NOMO-1 (cell line): Measurements from ENCODE around the gene SEMA5B.
A peak's percentile ranks its signal among the peaks of the same experiment; 100 is the strongest.

Source experiments
- DNase-seq, 2 experiments: peaks; one replicate each; lab custom pipeline; 2025; ENCODE audit not compliant: unreplicated experiment in 2 of 2; lab: John Stamatoyannopoulos, UW

Gene SEMA5B

DNA sequence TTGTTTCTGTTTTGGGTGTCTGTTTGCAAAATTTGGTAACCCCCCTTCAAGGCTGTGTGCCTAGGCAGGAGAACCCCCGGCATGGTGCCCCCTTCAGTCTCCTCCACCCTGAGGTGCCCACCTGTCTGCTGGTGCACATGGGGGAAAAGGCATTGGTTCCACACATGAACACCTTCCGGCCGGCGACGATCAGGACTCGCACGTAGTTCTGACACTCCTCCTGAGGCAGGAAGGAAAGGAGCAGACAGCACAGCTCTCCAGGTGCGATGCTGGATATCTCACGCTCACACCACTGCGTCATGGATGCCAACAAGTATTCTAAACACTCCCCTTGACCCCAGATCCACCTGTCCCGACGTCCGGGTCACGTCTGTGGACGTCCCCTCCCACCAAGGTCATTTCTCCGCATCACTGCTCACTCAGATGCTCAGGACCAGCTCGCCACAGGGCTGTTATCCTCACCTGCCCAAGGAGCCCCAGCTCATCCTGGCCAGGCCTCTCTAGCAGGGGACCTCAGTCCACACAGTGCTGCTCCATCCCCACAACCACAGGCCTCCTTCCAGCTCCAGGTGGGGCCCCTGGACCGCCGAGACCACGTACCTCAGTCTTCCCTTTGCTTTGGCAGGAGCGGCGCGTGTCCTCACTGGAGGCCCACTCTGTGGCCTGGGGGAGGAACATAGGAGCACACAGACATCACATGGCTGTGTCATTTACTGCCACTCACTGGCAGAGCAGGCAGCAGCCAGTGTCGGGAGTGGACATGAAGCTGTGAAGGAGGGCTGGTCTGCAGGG, 99.0 kb downstream of the SEMA5B start:
- no peak for DNase-seq

DNA sequence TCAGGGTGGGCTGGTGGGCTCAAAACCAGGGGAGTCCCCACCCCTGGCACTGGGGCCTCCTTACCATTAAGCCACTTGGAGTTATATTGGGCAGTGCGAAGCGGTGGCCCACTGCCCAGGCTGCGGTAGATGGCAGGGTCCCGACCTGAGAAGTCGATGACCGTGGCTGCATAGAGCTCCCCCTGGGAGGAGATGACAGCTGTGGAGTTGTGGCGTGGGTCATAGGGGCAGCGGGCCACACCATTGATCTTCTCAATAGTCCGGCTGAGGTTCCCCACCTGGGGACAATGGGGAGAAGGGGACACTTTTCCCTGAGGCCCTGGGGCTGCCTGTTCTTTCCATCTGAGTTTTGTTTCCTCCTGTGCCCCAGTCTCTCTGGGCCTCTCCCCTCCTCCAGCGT, 99.8 kb downstream of the SEMA5B start:
- DNase-seq = no peak

DNA sequence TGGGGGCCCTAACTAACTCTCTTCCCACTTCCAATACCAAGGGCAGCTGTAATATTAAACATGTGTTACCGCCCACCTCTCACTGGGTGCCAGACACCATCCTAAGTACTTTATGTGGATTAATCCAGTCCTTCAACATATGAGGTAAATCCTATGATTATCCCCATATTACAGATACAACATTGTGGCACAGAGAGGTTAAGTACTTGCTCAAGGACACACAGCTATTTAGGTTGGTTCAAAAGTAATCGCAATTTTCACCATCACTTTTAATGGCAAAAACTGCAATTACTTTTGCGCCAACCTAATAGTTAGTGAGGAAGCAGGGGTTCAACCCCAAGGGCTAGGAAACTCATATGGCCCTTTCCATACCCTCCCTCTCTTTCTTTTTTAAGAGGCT, 100.8 kb downstream of the SEMA5B start:
- DNase-seq = no peak

DNA sequence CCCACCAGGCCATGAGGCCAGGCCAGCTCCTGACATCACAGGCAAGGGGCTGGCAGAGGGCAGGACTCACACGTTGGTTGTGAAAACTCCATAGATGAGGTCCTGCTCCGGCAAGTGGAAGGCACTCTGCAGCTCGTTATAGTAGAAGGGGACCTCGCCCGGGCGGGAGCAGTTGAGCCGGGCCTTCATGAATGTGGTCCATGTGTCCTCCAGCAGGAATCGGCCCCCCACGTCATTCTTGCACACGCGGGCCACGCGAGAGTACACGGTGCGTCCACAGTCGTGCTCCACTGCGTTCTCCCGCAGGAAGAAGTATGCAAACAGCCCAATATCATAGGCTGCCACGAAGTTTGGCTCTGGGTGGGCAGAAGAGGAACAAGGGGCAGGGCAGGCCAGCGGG, 101.2 kb downstream of the SEMA5B start:
- DNase-seq = no peak

DNA sequence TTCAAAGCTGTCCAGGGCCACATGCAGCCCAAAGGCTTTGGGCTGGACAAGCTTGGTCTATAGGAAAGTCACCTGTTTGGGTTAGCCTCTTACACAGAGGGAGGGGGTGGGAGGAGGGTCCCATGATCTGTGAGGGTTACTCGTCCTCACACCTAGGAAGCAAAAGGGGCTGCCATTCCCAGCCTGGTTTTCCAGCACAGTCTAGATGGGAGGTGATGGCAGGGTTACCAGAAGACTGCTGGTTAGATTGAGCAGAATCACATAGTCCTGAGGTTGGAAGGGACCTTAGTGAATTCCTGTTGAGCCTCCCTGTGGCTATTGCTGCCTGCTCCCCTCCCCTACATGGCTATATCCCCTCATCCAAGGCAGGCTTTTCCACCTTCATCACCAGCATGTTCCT, 101.8 kb downstream of the SEMA5B start:
- DNase-seq = no peak

DNA sequence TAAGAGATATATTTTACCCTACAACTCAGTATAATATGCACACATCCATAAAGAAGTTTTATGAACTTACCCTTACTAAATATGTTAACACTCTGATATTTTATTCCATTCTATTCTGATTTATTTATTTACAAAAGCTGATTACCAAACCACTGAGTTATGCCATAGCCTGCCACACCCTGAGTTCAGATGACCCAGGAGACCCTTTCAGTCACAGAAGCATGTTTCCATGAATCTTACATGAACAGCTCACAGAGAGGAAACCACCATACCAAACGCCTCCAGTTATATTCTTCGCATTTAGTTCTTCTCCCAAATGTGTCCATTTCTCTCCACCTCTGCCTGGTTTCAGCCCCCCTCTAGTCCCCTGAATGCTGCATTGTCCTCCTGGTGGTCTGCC, 103.5 kb downstream of the SEMA5B start:
- no peak for DNase-seq

DNA sequence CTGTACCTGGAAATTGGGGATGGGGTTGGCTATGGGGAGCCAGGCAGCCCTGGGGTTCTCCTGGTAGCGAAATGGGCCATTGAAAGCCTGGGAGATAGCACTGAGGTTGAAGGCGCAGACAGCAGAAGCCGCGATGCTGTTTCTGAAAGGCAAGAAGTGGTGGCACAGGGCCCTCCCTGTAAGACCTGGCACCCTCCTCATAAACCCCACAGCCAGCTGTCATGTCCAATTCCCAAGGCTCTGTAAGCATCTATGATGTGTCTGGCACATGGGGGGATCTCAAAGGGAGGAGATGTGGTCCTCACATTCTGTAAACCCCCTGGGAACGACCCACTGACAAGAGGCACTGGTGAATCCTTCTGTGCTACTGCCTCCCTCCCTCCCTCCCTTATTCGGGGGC, 104.0 kb downstream of the SEMA5B start:
- DNase-seq = no peak

DNA sequence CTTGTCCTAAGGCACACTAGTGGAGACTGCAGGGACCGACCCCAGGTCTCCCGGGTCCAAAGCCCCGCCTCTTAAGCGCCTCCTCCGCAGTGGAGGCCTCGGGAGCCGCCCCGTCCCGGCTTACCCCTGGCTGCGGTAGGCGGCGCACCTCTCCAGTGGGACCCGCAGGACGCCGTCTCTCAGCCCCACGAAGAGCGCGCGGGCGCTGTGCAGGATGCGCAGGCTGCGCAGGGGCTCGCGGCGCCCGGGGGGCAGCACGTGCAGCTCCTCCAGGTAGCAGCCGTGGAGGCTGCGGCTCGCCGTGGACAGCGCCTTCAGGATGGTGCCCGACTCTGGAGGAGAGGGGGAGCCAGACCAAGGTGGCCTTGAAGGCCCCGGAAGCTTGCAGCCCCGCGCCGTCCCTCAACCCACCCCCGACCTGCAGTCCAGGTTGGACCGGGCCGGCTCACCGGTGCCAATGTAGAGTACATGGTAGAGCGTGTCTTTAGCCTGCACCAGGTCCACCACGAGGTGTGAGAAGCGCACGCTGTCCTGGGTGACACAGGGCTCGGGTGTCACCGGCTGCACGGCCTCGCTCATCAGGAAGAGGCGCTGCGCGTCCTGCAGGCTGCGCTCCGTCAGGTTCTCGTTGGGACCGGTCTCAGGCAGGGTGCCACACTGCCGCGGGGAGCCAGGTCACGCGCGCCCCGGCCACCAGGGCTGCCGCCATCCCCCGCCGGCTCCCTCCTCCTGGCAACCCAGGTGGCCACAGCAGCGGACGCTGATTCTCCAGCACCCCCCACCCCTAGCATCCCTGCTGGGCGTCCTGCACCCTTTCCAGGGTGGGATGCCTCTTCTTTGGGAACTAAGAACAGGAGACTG, 105.5 kb downstream of the SEMA5B start:
- DNase-seq = peak; percentile 42 to 43

DNA sequence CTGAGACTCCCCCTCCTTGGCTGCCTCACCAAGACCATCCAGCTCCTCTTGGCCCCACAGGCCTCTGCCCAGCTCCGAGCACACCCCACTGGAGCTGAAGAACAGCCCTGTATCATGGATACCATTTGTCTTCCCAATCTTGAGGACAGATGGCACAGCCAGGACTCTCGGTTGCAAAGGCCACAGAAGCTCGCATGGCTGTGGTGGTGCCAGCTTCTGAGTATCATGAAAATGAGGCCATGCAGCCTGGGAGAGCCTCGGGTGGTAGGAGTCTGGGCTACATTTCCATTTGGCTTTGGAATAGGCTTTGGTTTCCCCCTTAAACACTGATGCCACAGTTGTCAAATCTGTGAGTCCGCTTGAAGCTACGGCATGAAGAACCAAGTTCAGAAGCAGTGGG, 106.6 kb downstream of the SEMA5B start:
- DNase-seq = no peak

DNA sequence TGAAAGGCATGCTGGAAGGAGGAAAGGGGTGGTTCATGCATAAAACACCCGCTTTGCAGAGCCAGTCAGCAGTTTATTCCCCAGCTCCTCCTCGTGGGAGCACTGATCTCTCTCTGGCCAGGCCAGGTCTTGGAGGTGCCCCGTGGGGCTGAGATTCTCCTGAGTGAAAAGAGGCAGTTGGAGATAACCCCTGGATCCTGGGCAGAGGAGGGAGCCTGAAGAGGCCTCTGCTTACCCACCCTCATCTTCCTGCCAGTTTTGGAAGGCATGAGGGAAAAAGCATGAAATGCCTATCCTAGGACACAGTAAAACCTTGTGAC, 108.3 kb downstream of the SEMA5B start:
- no peak for DNase-seq

DNA sequence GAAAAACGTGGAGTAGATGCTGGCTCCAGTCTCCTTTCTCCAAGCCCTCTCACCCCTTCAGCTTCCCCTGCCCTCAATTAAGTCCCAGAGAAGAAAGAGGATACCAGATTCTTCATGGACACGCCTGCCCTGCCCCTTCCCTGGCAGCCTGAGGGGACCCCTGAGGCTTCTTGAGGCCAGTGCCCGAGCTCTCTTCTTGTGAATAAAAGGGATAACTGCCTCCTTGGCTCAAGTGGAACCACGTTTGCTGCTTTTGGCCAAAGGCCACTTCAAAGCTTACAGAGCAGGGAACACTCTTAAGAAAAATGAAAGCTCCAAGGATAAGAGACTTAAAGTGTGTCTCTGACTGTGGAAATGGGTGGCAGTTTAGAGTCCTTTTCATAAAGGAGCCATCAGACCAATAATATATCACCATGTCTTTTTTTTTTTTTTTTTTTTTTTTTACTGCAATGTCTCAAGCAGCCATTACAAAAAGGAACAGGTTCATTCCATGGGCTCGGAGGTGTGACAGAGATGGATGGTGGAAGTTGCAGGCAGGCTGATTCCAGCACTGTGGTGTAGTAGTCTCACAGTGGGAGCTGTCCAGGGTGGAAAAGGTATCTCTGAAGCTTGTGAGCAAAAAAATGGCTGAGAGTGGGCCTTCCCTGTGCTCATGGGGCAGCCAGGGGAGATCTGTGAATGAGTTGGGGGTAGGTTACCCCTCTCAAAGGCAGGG, 108.8 kb downstream of the SEMA5B start:
- DNase-seq = no peak

DNA sequence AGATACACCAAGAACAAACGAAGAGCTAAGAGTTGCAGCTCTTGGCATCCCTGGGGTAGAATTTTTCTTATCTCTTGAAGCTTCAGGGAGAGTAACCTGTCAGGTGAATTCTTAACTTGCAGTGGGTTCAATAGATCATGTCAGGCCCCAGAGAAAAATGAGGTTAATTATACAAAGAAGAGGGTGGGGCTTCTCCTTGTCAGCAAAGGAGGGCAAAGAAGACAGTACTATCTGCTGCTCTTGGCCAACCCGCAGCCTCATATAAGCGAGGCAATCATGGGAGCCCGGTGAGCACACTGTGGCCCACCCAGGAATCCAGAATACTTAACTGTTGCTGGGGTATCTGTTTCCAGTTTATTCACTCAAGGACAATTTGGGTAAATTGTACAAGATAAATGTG, 110.2 kb downstream of the SEMA5B start:
- DNase-seq = no peak

DNA sequence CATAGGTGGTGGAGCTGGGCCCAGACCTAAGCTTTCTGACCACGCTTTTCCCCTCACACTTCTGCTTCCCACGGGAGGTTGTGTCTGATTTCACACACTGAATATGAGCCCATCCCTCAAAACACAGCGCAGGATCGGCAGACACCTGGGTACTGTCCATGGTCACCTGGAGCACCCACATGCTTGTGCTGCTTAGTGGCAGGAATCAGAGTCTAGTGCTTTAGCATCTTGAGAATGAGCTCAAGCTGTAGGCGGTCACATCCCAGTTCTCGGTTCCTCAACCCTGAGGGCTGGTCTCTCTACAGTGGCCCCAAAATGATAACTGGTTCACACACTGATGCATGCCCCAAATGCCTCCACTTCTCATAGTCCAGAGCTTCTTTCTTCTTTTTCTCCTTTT, 111.0 kb downstream of the SEMA5B start:
- DNase-seq = no peak

DNA sequence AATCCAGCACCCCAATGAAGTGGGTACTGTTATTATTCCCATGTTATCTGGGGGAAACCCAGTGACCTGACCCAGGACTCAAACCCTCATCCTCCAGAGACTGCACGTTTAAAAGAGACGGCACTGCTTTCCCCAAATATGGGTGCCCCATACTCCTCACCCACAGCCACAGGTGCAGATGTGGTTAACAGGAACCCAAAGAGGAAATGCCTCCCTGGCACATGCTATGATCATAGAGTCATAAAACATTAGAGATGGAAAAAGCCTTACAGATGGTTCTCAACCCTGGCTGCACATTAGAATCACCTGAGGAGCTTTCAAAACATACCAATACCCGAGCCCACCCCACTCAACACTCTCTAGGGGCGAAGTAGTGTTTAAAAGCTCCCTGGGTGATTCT, 111.5 kb downstream of the SEMA5B start:
- no peak for DNase-seq

DNA sequence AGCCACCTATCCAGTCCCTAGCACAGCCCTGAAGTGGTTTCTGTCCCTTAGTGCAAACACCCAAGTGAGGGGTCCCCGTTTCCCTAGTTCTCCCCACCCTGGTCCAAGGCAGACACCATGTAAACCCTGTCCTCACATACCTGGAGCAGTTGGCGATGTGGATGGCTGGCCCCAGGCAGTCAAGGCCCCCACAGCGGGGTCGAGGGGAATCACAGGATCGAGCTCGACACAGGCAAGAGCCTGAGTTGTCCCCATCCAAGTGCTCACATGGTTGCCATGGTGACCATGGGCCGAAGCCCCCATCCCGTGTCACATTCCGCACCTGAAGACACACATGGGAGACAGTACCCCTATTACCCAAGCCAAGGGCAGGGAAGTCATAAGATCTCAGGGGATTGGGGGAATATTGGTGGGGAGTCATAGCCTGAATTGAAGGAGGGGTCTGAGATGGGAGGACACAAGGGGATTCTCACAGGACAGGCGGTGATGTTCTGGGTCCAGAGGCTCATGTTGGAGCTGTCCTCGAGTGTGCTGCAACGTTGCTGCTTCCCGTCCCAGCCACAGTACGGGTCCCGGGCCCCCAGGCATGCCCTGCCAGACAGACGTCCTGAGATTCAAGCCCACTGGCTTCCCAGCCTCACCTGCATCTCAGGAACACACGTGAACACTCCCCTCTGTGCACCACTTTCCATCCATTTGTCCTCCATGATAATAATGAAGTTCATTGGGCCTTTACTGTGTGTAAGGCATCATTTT, 112.1 kb downstream of the SEMA5B start:
- no peak for DNase-seq

DNA sequence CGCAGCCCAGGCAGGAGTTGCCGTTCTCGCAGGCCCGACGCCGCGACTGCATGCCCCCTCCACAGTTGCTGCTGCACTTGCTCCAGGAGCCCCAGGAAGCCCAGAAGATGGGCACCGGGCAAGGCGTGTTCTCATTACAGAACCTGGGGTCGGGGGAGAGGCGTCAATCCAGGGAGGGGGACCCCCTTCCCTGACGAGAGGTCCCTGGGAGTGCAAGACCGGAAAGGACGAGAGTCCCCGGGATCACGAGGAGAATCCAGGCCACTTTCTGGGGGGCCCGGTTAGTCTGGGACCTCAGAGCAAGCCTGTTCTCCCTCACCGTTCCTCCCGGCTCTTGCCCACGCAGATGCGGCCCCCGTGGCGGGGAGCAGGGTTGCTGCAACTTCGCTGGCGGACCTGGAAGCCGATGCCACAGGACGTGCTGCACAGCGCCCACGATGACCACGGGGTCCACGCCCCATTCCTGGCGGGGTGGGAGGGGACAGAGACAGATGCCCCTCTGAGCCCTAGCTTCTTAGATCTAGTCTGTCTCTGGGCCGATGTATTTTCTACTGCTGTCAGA, 113.9 kb downstream of the SEMA5B start:
- no peak for DNase-seq

DNA sequence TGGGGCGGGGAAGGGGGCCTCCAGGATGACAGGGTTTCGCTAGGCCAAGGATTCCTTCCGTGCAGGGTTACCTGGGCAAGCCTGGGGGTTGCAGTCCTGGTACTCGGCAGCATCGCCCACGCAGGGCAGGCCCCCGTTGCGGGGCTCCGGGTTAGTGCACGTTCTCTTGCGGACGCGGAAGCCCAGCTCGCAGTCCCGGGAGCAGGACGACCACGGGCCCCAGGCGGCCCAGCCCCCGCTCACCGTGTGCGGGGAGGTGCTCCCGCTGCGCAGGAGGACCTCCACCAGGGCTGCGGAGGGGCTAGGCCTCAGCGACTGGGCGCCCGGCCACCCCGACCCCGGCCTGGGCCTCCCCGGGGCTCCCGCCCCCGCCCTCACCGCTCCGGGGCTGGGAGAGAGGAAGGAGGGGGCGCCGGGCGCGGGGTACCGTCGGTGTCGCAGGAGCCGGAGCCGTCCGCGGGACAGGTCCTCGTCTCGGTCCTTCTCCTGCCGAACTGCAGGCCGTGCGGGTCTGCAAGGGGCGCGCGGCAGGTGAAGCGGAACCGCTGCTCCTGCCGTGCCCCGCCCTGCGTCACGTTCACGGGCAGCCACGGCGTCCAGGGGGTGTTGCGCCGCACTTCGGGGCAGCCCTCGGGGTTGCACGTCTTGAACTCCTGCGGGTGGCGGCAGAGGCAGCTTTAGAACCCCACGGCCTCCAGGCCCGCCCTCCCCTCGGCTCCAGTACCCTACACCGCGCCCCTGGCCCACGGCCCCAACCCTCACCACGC, 114.6 kb downstream of the SEMA5B start:
- DNase-seq = no peak

DNA sequence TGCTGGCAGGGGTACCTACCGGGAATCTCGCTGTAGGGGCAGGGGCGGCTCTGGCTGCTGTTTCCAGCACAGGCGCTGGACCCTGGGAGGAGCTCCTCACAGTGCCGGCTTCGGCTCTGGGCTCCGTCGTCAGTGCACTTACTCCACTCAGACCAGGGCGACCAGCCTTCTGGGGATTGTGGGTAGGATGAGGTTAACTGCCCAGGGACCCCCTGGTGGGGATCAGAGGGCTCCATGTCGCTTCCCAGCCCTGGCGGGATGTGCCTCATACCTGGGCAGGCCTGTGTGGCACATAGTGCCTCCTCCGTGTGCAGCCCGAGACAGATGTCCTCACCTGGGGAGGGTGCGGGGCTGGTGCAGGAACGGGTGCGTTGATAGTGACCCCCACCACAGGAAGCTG, 115.7 kb downstream of the SEMA5B start:
- no peak for DNase-seq

DNA sequence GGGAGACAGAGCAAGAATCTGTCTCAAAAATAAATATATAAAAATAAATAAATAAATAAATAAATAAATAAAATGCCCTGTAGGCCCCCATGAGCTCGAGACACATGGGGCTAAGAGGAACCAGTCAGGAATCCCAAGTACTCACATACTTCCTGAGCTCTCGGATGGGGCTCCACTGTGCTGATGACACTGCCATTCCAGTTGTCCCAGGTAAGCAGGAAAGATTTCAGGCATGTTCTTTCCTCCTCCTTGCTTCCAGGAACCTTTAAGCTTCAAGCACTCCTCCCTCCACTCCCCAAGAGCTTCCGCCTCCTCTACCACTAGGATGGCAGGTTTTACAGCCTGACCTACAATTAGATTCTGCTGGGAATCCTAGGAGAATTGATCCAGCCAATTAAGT, 119.3 kb downstream of the SEMA5B start:
- no peak for DNase-seq

DNA sequence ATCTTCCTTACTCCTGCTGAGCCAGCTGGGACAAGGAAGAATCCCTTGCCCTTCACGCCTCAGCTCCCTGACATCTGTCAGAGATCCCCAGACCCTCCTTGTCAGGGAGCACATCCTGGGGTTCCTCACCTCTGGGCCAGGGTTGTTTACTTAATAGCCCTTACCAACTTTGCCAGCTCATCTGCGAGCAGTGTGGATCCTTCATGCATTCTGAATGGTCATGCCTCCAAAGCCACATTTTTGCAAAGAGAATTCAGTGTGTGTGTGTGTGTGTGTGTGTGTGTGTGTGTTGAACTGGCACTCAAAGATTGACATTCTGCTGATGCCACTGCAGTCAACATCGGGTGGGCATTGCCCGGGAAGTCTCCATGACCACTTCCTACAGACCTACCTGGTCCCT, 120.1 kb downstream of the SEMA5B start:
- no peak for DNase-seq
